Subcutaneous adipose tissue (tissue), 4 donors: ENCODE data around the gene C1QC. TPM values are rescaled to one million over a fixed set of nuclear protein-coding genes. Genes with fewer than 3 reads are reported as not detected.

Experiments
- CTCF ChIP-seq: fragments of 450-650 bp; IDR thresholded peaks from one replicate; pipeline ENCODE4 v1.5.1; 2016; ENCODE audit warnings: low read depth, mild to moderate bottlenecking, control low read depth, antibody characterized with exemption, moderate library complexity
- total RNA-seq, 4 donors: library from RNA; depleted of rRNA; stranded (reverse); fragments of >200 nt; gene quantifications; one replicate each; pipeline ENCODE4 v1.1.0, GENCODE V29; 2016

Gene C1QC
- total RNA-seq, 4 donors from 2014 or later, result 149 to 714 (median 336) TPM

GRCh38 chr1:22629886-22630285 lies 13.5 kb upstream of the C1QC start:
- no peak for TF ChIP-seq CTCF

GRCh38 chr1:22633697-22634463 lies 9.6 kb upstream of the C1QC start:
- TF ChIP-seq CTCF, result no peak

- TF ChIP-seq CTCF, result no peak
These were observed 8.0 kb upstream of the C1QC start for GRCh38 chr1:22635436-22635835.

GRCh38 chr1:22636353-22636752 lies 7.1 kb upstream of the C1QC start, which contains the start of gene C1QA:
Gene C1QA, plus strand, starts transcription at chr1:22636628. Its CDS starts 989 bp downstream, at chr1:22637617.
- no peak for TF ChIP-seq CTCF

- TF ChIP-seq CTCF, result no peak
These were observed 6.5 kb upstream of the C1QC start for GRCh38 chr1:22636927-22637326.

GRCh38 chr1:22637907-22638445 lies 5.5 kb upstream of the C1QC start:
- TF ChIP-seq CTCF, result no peak

GRCh38 chr1:22638476-22639234 lies 4.8 kb upstream of the C1QC start:
- no peak for TF ChIP-seq CTCF
